H1 (cell line): ENCODE data around the gene SORCS3.

Source experiments
- EP300 ChIP-seq, 2 experiments: IDR thresholded peaks; 1 replicate in 1 of 2; 2 replicates in 1 of 2; pipeline ENCODE4 v1.6.1; 2011 to 2012; ENCODE audit warnings: low read depth in 2 of 2, low read length in 2 of 2, mild to moderate bottlenecking in 2 of 2, borderline replicate concordance in 1 of 2, inconsistent platforms in 1 of 2, moderate library complexity in 1 of 2
- HDAC6 ChIP-seq: IDR thresholded peaks from one replicate; pipeline ENCODE4 v1.7.1; 2012; ENCODE audit warnings: low read depth, mild to moderate bottlenecking, inconsistent platforms, low read length, moderate library complexity
- MAX ChIP-seq: IDR thresholded peaks from 2 replicates; pipeline ENCODE4 v1.6.1; 2012; ENCODE audit warnings: inconsistent platforms

- no peak for TF ChIP-seq HDAC6
- TF ChIP-seq MAX = no peak
- no peak for TF ChIP-seq EP300 (IDR thresholded peaks at IDR 0.05; ENCODE audit: borderline replicate concordance in 1 of 2, low read depth in 2 of 2, low read length in 2 of 2)
Observed at GRCh38 chr10:104735757-104736391, 94.8 kb downstream of the SORCS3 start.
